AG09309 (cell line): ENCODE measurements around the gene CYFIP1.
A peak's percentile ranks its signal among the peaks of the same experiment; 100 is the strongest.

Experiments
- DNase-seq: peaks from one replicate; pipeline ENCODE4 v3.0.0-alpha.2; 2010; ENCODE audit warnings: low read depth
- H3K4me3 ChIP-seq: 2 replicates; pipeline ENCODE4 v1.5.1; 2011; ENCODE audit warnings: mild to moderate bottlenecking, low read depth, low read length, moderate library complexity; ENCODE audit not compliant: control insufficient read depth
- TF ChIP-seq, protein P1 (sequence below): IDR thresholded peaks from 2 replicates; pipeline ENCODE4 v1.5.1; 2011; ENCODE audit warnings: mild to moderate bottlenecking, low read depth, low read length, inconsistent platforms; ENCODE audit not compliant: insufficient read depth, control insufficient read depth; ENCODE audit errors: missing control alignments

The CYFIP1 gene

DNA sequence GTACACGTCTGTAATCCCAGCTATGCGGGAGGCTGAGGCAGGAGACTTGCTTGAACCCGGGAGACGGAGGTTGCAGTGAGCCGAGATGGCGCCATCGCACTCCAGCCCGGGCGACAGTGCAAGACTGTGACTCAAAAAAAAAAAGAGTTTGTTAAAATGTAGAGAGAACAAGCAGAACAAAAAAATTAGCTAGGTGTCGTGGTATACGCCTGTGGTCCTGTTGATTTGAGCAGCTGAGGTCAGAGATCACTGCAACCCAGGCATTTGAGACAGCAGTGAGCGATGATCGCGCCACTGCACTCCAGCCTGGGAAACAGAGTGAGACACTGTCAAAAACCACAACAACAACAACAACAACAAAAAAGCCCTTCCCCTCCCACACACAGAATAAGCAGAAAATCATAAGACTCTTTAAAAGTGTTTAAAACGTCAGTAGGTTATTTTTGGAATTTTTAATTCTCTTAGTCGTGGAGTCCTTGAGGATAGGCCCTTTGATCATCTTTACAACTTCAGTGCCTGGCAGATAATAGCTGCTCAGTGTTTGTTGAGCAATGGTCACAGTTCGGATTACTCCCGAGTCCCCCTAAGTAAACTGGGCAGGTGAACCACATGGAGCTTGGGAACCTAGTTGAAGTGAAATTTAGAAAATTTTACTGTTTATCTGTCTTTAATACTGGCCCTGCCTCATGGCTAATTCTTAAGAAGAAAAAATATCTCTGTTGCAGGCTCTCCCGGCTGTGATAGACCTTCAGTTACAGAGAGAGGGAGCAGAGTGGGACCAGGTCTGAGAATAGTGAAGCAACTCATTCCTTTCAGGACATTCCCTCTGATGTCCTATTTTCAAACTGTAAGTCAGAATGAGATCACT lies 135.5 kb downstream of the CYFIP1 start:
- TF ChIP-seq, protein P1, sequence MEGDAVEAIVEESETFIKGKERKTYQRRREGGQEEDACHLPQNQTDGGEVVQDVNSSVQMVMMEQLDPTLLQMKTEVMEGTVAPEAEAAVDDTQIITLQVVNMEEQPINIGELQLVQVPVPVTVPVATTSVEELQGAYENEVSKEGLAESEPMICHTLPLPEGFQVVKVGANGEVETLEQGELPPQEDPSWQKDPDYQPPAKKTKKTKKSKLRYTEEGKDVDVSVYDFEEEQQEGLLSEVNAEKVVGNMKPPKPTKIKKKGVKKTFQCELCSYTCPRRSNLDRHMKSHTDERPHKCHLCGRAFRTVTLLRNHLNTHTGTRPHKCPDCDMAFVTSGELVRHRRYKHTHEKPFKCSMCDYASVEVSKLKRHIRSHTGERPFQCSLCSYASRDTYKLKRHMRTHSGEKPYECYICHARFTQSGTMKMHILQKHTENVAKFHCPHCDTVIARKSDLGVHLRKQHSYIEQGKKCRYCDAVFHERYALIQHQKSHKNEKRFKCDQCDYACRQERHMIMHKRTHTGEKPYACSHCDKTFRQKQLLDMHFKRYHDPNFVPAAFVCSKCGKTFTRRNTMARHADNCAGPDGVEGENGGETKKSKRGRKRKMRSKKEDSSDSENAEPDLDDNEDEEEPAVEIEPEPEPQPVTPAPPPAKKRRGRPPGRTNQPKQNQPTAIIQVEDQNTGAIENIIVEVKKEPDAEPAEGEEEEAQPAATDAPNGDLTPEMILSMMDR, result no peak
- no peak overlapping the region for H3K4me3 ChIP-seq
- no peak for DNase-seq

DNA sequence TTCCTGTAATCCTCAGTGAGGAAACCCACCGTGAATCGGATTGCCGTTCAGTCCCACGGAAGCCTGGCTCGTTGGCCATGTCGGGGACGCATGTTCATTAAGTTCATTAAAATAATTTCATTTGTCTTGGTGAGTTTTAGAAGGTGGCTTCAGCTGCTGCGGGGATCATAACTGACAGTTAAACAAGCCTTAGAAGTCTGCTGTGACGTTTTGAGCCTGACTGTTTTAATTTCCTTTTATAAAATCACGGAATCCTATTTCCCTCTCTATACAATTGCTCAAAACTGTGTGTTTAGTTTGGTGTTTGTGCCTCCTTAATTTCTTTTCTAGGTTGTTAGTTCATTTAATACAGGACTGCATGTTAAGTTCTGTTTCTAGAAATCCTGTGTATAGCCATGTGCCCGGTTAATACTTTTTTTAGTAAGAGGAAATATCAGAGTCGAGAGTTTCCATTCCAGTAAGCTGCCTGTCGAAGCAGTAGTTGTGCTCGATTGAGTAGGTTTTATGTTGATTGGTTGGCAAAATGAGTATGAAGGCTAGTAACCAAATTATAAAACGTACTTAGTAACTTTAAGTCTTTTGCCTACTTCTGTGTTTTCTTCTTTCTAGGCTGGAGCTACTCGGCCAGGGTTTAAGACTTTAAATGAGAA lies 141.0 kb downstream of the CYFIP1 start:
- no peak for DNase-seq
- H3K4me3 ChIP-seq, result peak overlapping the region; percentile 76
- TF ChIP-seq, protein P1, result no peak

DNA sequence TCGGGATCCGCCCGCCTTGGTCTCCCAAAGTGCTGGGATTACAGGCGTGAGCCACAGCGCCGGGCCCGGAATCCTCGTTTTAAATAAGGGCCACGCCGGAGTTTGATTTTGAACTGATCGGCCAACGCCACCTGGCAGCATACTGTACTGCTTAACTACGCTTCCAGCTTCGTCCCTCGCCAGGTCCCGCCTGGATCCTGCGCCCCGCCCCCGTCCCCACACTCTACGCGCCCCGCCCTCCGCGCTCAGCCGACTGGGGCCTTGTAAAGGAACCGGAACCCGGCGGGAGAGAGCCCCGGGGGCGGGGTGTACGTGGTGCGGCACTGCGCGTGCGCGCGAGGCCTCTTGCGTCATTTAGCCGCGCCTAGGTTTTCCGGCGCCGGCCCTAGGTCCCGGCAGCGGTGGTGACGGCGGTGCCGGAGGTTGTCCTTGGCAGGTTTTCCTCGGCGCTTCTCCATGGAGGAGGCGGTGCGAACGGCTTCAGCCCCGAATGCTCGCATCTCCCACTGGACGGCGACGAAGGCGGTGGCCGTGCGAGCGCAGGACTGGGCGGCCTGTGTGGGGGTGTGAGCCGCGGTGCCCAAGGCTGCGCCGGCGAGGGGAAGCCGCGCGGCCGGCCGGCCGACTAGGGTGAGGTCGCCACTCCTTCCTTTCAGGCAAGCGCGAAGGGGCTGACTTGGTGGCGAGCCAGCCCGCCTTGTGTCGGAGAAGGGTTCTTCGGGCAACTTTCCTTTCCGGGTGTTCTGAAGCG lies 141.7 kb downstream of the CYFIP1 start, which contains the start of gene NIPA2:
Gene NIPA2 (plus strand): TSS at position 375 of the 751 bp plus-strand sequence. CDS start 13,066 bp downstream, outside the sequence.
- peak; percentile 90 for DNase-seq
- TF ChIP-seq, protein P1, result peak; percentile 11
- peak within 1 kb of the TSS; percentile 76 for H3K4me3 ChIP-seq

DNA sequence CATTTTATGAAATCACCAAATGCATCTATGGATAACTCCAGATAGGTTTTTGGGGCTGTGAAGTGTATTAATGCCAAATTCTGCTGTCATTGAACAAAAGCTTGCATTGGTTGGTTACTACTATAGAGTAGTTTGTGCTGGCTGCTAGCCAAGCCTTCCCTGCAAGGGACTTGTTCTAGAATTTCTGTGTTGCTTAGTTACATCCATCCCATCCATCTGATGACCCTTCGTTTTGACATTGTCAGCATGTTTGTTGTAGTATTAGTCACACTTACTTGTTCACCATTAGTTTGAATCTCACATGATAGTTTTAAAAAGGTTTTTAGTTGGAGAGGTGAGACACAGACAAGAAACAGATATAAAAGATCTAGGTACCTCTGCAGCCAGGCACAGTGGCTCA lies 148.7 kb downstream of the CYFIP1 start:
- no peak for DNase-seq
- H3K4me3 ChIP-seq, result no peak overlapping the region
- TF ChIP-seq, protein P1, result no peak

DNA sequence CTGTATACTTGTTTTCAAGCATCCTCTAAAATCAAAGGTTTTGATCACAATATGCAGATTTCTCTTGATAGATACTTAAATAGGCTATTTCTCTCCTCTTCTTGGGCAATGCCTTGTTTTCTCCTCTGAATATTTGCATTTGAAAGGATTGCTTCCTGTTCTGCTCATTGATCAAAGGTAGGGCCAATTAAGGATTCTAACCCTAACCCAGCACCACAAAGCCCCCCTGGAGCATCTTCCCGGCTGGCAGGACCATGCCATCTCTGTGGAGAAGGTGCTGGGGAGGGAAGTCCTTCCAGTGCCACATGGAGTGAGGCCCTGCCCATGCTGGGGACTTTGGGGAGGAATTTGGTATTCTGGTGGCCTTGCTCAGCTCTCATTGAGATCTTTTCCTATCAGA lies 153.0 kb downstream of the CYFIP1 start:
- TF ChIP-seq, protein P1, result no peak
- no peak for DNase-seq
- H3K4me3 ChIP-seq, result no peak overlapping the region

DNA sequence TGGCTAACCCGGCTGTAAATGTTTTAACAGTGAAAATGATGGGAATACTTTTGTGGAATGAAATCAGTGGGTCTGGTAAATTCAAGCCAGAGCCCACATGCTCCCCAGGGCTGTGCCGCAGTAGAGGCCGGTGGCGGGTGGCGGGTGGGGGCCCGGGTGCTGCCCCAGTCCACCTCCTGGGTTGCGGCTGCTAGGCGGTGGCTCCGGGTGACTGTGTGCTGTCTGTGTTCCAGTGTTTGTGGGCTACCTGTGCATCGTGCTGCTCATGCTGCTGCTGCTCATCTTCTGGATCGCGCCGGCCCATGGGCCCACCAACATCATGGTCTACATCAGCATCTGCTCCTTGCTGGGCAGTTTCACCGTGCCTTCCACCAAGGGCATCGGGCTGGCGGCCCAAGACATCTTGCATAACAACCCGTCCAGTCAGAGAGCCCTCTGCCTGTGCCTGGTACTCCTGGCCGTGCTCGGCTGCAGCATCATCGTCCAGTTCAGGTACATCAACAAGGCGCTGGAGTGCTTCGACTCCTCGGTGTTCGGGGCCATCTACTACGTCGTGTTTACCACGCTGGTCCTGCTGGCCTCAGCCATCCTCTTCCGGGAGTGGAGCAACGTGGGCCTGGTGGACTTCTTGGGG lies 156.6 kb downstream of the CYFIP1 start:
- DNase-seq, result no peak
- H3K4me3 ChIP-seq, result no peak overlapping the region
- TF ChIP-seq, protein P1, result no peak
